ENCODE data around the gene ATL2.

Gene ATL2

DNA sequence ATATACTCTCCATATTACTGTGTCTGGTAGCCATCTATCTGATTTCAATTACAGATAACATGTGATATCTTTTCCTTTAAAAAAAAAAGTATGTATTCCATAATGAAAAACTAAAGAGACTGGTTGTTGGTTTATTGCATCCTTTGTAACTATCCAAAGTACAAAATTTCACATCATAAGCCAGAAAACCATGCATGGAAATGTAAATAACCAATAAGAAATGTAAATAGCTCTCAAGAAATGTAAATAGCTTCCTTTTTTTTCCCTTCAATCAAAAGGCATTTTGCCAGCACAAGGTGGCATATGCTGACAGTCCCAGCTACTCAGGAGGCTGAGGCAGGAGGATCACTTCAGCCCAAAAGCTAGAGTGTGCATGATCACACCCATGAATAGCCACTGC is 59.3 kb downstream of the ATL2 start:
- TF ChIP-seq, protein P1, sequence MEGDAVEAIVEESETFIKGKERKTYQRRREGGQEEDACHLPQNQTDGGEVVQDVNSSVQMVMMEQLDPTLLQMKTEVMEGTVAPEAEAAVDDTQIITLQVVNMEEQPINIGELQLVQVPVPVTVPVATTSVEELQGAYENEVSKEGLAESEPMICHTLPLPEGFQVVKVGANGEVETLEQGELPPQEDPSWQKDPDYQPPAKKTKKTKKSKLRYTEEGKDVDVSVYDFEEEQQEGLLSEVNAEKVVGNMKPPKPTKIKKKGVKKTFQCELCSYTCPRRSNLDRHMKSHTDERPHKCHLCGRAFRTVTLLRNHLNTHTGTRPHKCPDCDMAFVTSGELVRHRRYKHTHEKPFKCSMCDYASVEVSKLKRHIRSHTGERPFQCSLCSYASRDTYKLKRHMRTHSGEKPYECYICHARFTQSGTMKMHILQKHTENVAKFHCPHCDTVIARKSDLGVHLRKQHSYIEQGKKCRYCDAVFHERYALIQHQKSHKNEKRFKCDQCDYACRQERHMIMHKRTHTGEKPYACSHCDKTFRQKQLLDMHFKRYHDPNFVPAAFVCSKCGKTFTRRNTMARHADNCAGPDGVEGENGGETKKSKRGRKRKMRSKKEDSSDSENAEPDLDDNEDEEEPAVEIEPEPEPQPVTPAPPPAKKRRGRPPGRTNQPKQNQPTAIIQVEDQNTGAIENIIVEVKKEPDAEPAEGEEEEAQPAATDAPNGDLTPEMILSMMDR (IDR thresholded peaks at IDR 0.05; ENCODE audit: extremely low read depth, insufficient read depth, missing control alignments), result no peak
- DNase-seq (ENCODE audit: low spot score), result no peak
- in situ Hi-C loops (cut with MboI; ENCODE audit: low pct_unique_long_range_greater_than_20kb, low sequenced_read_pairs, unreplicated experiment), result loop anchor here (10.0 to 25.0 kb wide), 2 partner anchors 187 to 420 kb away; no protein-coding TSS in a partner anchor

DNA sequence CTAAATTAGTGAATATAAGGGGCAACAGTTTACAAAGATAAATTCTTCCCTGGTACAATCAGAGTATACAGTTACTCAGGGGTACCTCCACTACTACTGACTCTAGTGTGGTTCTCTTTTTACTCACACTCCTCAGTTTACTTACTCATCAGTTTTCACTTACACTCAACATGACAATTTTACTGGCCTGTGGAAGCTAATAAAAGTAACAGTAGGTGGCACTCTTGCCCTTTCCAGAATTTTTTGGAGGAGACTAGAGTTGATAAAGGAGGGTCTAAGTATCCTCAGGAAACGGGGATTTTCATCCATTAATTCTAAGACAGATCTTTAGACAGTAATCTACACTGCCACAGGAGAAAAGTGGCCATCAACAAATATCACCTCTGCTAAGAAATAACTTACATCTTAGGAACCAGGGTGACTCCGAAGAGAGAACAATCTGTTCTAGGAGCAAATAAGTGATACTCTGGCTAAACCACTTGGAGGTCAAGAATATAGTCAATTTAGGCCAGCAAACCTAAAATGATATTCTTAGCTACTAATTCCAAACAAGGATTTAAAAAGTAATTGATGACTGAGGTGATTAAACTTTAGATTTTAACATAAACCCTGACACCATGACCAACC is 61.3 kb downstream of the ATL2 start:
- peak; percentile 49 for DNase-seq (ENCODE audit: low spot score)
- TF ChIP-seq, protein P1 (IDR thresholded peaks at IDR 0.05; ENCODE audit: extremely low read depth, insufficient read depth, missing control alignments), result peak; percentile 67
- in situ Hi-C loops (cut with MboI; ENCODE audit: low pct_unique_long_range_greater_than_20kb, low sequenced_read_pairs, unreplicated experiment), result loop anchor here (10.0 to 25.0 kb wide), 2 partner anchors 189 to 421 kb away; no protein-coding TSS in a partner anchor

DNA sequence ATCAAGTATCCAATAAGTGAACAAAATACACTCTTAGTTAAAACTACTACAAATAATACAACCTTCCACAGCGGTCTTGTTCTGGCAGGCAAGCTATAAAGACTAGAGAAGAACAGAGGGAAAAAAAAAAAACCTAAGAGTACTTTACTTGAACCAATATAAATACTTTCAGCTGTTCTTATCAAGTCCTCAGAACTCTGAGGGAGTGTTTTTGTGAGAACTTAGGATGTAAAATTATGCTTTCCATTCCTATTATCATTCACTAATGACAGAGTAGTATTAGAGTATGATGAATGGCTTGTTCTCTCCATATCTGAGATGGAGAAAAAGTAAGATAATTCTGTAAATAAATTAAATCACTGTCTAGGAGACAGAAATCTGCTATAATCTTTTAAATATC is 68.3 kb downstream of the ATL2 start:
- DNase-seq (ENCODE audit: low spot score), result no peak
- in situ Hi-C loops (cut with MboI; ENCODE audit: low pct_unique_long_range_greater_than_20kb, low sequenced_read_pairs, unreplicated experiment), result loop anchor here (25.0 kb wide), 1 partner anchor 428 kb away; no protein-coding TSS in a partner anchor

DNA sequence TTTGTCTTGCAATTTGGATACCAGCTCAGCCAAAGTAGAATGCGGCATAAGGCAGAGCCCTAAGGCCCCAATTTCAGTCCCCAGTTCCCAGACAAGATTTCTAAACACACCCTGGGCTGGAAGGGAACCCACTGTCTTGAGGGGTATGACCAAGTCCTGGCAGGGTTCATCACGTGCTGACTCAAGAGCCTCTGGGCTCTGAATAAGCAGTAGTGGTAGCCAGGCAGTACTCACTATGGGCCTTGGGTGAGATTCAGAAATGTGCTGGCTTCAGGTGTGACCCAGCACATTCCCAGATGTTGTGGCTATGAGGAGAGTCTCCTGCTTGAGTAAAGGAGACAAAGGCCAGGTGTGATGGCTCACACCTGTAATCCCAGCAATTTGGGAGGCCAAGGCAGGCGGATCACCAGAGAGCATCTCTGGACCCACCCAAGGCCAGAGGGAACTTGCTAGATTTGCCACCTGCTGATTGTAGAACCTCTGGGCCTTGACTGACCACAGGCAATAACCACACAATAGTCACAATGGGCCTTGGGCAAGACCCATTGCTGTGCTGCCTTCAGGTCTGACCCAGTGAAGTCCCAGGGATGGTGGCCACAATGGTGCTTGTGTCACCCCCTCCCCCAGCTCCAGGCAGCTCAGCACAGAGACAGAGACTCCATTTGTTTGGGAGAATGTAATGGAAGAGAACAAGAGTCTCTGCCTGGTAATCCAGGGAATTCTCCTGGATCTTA is 74.9 kb downstream of the ATL2 start:
- no peak for DNase-seq (ENCODE audit: low spot score)
- TF ChIP-seq, protein P1 (IDR thresholded peaks at IDR 0.05; ENCODE audit: extremely low read depth, insufficient read depth, missing control alignments), result no peak
- in situ Hi-C loops (cut with MboI; ENCODE audit: low pct_unique_long_range_greater_than_20kb, low sequenced_read_pairs, unreplicated experiment), result loop anchor here (25.0 kb wide), 1 partner anchor 435 kb away; no protein-coding TSS in a partner anchor

More for the DNA sequence above, 68.3 kb downstream of the ATL2 start:
- TF ChIP-seq, protein P1 (IDR thresholded peaks at IDR 0.05; ENCODE audit: extremely low read depth, insufficient read depth, missing control alignments), result no peak

DNA sequence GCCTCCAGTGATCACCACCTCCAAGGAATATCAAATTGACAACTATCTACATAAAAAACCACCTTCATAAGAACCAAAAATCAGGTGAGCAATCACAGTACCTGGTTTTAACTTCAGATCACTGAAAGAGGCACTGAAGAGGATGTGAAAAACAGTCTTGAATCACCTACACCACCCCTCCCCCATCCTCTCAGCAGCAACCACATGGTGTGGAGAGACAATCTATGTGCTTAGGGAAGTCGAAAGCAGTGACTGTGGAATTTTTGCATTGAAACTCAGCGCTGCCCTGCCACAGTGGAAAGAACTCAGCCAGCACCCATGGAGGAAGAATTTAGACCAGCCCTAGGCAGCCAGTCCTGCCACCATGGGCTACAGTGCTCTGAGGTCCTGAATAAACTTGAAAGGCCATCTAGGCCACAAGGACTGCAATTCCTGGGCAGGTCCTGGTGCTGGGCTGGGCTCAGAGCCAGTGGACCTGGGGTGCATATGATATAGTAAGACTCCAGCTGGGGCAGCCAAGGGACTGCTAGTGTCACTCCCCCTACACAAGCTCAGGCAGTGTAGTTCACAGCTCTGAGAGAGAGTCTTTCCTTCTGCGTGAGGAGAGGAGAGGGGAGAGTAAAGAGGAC is 75.6 kb downstream of the ATL2 start:
- in situ Hi-C loops (cut with MboI; ENCODE audit: low pct_unique_long_range_greater_than_20kb, low sequenced_read_pairs, unreplicated experiment), result loop anchor here (25.0 kb wide), 1 partner anchor 436 kb away; no protein-coding TSS in a partner anchor
- TF ChIP-seq, protein P1 (IDR thresholded peaks at IDR 0.05; ENCODE audit: extremely low read depth, insufficient read depth, missing control alignments), result no peak
- DNase-seq (ENCODE audit: low spot score), result no peak

DNA sequence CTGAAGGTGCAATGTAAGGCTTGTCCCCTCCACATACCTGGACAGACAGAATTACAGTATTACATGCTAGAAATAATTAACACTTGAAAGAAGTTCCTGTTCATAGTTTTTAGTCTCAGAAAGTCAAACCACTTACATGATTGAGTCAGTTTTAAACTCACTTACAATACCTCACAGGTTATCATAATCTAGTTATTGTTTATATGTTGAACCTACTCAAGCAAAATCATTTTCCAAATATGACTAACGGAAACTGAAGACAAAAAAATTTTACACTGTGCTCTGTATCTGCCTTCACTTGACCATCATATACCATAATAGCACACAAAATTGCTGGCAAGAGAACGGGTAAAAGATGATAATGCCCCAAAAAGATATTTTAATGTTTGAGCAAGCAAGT is 78.5 kb downstream of the ATL2 start:
- in situ Hi-C loops (cut with MboI; ENCODE audit: low pct_unique_long_range_greater_than_20kb, low sequenced_read_pairs, unreplicated experiment), result no loop called here
- DNase-seq (ENCODE audit: low spot score), result no peak
- TF ChIP-seq, protein P1 (IDR thresholded peaks at IDR 0.05; ENCODE audit: extremely low read depth, insufficient read depth, missing control alignments), result no peak

Data from GM13977 (cell line).